Measurements from ENCODE around the gene URAD.

The URAD gene

DNA sequence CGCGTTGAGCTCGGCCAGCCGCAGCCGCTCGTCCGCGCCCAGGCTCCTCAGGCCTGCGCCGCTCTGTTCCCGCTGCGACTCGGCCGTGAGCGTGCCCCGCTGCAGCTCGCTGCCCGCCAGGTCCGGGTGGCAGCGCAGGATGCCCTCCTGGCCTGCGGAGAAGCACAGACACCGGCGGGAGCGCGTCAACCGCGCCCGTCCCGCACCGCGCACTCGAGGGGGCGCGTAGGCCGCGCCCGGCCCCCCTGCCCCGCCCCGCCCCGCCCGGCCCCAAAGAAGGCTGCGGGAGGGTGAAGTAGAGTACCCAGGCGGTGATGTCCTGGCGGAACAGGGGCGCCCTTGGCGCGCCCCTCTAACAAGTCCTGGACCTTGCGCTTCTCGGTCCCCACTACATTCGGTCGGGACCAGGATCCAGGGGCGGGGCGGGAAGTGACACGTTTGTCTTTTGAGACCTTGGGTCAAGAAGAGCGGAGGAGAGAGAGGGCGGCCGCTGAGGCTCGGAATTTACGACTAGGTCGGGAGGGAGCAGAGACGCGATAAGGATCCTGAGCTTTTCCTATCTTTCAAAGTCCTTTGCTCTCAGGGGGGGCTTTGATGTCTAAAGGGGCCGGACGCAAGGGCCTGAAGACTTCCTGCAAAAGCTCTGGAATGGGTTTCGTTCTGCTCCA lies 10.1 kb downstream of the URAD start:
- no peak for ATAC-seq
- Mint-ChIP-seq H3K27ac (no peak overlapping the region), H3K4me3 (no peak overlapping the region), H3K9me3 (no peaks in the 10 kb centered on the region), H3K27me3 (peaks cover 100% of the 10 kb centered on the region), H3K4me1 (peaks cover 38% of the 10 kb centered on the region)
- no peak for DNase-seq

DNA sequence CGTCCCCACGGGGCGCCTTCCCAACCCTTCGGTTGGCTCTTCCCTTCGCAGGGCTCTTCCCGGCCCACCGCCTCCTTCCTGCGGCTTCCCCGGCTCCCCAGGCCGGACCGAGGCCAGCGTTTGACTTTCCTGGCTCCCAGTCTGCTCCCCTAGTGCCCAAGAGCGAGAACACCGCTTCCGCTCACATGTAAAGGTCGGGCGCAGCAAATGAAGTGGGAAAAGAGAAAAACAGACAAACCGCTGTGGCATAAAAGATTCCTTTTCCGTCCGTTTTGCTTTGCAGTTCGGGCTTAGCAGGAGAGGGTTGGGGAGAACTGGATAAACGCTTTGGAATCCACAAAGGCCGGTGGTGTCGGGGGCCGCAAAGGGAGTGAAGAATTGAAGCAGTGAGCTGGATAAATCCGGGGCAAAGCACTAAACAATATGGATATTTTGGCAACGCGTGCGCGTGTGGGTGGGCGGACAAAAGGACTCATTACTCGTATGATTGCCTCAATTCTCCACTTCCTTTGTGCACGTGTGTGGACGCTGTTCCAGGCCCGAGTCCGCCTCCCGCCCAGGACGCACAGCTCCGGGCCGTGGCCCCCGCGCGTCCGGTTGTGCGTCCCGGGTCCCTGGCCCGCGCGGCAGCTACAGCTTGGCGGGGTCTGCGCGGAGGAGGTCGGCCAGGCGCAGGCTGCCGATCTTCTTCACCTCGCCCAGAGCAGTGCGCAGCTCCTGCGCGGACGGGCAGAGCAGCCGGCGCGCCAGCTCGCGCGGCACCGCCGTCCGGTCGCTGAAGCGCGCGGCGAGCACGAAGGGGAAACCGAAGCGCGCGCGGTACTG lies 10.8 kb downstream of the URAD start:
- H3K27ac Mint-ChIP-seq: no peak overlapping the region
- no peak for ATAC-seq
- H3K27me3 Mint-ChIP-seq: peaks cover 99% of the 10 kb centered on the region
- H3K4me1 Mint-ChIP-seq: peaks cover 38% of the 10 kb centered on the region
- H3K4me3 Mint-ChIP-seq: no peak overlapping the region
- DNase-seq: no peak
- no peaks in the 10 kb centered on the region for H3K9me3 Mint-ChIP-seq

DNA sequence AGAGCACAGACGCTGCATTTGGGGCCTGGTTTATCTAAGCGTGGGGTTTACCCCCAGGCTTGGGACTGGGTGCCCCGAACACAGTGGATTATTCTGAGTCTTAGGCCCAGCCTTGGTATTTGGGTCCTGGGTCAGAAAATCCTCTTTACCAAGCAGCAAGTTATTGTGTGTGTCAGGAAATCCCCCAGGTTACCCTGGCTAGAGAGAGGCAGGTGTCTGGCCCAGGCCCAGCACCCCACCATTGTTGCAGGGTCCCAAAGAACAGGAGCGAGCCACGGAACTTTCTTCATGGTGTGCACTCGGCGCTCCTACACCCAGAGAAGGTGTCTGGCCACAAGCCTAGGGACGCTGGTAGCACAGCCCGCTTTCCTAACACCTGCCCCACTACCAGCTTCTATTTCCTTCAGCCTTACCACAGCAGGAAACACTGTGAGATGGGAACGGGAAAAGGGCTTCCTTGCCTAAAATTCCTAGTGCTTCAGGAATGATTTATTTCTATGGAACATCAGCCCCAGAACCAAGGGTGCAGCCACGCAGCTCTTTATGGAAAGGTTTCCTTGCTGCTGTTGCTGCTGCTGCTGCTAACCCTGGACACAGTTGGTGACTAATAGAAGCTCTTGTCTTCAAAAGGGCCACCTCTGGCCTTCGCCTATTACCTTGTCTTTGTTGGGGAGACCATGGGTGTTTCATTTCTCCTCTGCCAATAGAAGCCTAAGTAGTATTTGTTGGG lies 12.0 kb downstream of the URAD start:
- ATAC-seq (no peak), DNase-seq (no peak)
- H3K9me3 Mint-ChIP-seq: no peaks in the 10 kb centered on the region
- peaks cover 99% of the 10 kb centered on the region for H3K27me3 Mint-ChIP-seq
- H3K4me3 Mint-ChIP-seq: no peak overlapping the region
- peaks cover 38% of the 10 kb centered on the region for H3K4me1 Mint-ChIP-seq
- no peak overlapping the region for H3K27ac Mint-ChIP-seq

GRCh38 chr13:27975564-27976361 lies 12.7 kb downstream of the URAD start:
- ATAC-seq (no peak), DNase-seq (no peak)
- H3K4me3 Mint-ChIP-seq: peak overlapping the region; percentile 22 to 24
- H3K27ac Mint-ChIP-seq: no peak overlapping the region
- H3K27me3 Mint-ChIP-seq: peaks cover 99% of the 10 kb centered on the region
- no peaks in the 10 kb centered on the region for H3K9me3 Mint-ChIP-seq
- H3K4me1 Mint-ChIP-seq: peaks cover 39% of the 10 kb centered on the region

DNA sequence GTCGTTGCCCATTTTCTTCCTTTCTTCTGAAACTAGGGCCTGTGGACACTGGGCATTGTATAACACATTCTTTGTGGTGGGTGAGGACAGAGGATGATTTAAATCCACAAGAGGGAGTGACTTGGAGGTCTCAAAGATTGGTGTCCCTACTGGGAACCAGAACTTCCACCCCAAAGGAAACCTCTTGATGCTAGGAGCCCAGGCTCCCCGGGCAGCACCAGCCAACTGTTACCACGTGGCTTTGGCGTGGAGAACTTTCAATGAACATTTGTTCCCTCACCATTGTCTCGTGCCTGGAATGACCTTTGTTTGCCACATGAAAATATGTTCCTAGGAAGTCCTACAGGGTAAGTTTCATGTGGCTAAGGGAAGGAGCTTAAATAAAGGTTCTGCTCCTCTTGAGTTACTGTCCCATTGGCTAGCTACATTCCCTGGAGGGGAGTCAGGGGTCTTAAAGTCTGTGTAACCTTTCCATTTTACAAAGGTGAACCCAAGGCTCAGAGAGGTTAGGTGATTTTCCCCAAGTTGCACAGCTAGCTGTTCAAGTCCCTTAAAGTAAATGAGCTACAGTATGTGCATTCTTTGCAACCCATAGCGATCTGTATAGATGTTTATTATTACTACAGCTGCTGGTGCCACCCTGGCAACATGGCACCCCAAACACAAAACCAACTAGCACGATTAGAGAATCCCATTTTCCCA lies 14.4 kb downstream of the URAD start:
- H3K4me1 Mint-ChIP-seq: peaks cover 43% of the 10 kb centered on the region
- no peak for ATAC-seq
- peaks cover 99% of the 10 kb centered on the region for H3K27me3 Mint-ChIP-seq
- H3K27ac Mint-ChIP-seq: no peak overlapping the region
- no peak overlapping the region for H3K4me3 Mint-ChIP-seq
- no peak for DNase-seq
- no peaks in the 10 kb centered on the region for H3K9me3 Mint-ChIP-seq

GRCh38 chr13:27973291-27973690 lies 15.2 kb downstream of the URAD start:
- no peak for ATAC-seq
- DNase-seq: no peak
- peaks cover 41% of the 10 kb centered on the region for H3K4me1 Mint-ChIP-seq

DNA sequence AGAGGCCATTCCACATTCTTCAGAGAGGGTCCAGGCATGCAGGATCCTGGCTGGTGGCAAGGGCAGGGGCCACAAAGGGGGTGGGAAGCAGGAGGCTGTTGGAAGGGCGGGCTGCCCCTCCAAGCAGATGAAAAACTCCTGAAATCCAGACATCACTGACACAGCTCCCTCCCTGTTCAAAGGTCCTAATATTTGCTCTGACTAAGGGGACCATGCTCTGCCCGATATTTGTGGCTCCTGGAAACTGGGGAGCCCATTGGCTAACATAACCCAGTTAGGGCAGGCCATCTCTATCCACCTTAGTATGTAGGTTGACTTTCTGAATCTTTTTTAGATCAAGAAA lies 16.0 kb downstream of the URAD start:
- Mint-ChIP-seq H3K4me1 (peaks cover 44% of the 10 kb centered on the region), H3K27ac (peak overlapping the region in 1 of 2 donors; percentile 30), H3K9me3 (no peaks in the 10 kb centered on the region), H3K27me3 (peaks cover 99% of the 10 kb centered on the region), H3K4me3 (no peak overlapping the region)
- DNase-seq (no peak), ATAC-seq (no peak)

More at GRCh38 chr13:27973291-27973690, 15.2 kb downstream of the URAD start:
- Mint-ChIP-seq H3K9me3 (no peaks in the 10 kb centered on the region), H3K4me3 (no peak overlapping the region), H3K27ac (no peak overlapping the region), H3K27me3 (peaks cover 99% of the 10 kb centered on the region)

DNA sequence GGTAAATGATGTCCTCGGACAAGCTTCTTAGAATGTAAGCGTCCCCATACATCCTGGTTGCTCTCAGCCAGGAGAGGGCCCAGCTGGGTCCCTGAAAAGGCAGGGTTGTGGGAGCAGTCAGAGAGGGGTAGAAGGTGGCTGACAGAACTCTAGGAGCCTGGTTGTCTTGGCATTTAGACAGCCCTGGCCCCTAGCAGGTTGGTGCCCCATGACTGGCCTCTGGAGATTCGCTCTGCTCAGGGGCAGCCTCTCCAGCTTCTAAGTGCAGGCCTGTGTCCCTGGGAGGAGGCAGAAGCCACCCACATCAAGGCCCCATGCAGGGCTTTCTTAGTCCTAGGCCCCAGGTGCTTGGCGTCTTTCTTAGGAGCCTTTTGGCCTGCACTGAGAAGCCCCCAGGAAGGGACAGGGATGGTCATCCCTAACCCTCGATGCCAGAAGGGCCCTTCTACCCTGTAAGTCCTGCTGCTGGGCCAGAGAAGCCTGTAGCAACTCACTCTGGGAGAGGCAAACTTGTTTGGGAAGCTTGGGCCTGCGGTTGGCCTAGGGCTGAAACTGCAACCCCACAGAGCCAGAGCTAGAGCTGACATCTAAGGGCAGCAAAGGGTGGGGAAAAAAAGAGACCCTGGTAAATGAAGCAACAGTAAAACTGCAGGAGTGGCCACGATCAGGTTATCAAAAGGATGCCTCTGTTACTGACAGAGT lies 16.6 kb downstream of the URAD start:
- DNase-seq (no peak), ATAC-seq (no peak)
- peak overlapping the region; percentile 19 to 30 for H3K27ac Mint-ChIP-seq
- H3K4me1 Mint-ChIP-seq: peaks cover 48% of the 10 kb centered on the region
- no peaks in the 10 kb centered on the region for H3K9me3 Mint-ChIP-seq
- no peak overlapping the region for H3K4me3 Mint-ChIP-seq
- H3K27me3 Mint-ChIP-seq: peaks cover 99% of the 10 kb centered on the region

- peak overlapping the region in 1 of 2 donors; percentile 71 for H3K27ac Mint-ChIP-seq
- DNase-seq (no peak), ATAC-seq (no peak)
- no peak overlapping the region for H3K4me3 Mint-ChIP-seq
- peaks cover 53% of the 10 kb centered on the region for H3K4me1 Mint-ChIP-seq
- no peaks in the 10 kb centered on the region for H3K9me3 Mint-ChIP-seq
- peaks cover 99% of the 10 kb centered on the region for H3K27me3 Mint-ChIP-seq
Observed at GRCh38 chr13:27971236-27971645, 17.3 kb downstream of the URAD start.

- H3K4me1 Mint-ChIP-seq: peaks cover 50% of the 10 kb centered on the region
Observed at GRCh38 chr13:27970382-27971235, 17.9 kb downstream of the URAD start.

GRCh38 chr13:27969866-27970229 lies 18.6 kb downstream of the URAD start:
- no peak for ATAC-seq
- Mint-ChIP-seq H3K9me3 (no peaks in the 10 kb centered on the region), H3K27me3 (peaks cover 99% of the 10 kb centered on the region), H3K27ac (no peak overlapping the region), H3K4me3 (no peak overlapping the region), H3K4me1 (peaks cover 45% of the 10 kb centered on the region)
- DNase-seq: no peak

More at GRCh38 chr13:27970382-27971235, 17.9 kb downstream of the URAD start:
- ATAC-seq (no peak), DNase-seq (no peak)
- no peak overlapping the region for H3K27ac Mint-ChIP-seq
- peak overlapping the region in 1 of 2 donors; percentile 50 for H3K4me3 Mint-ChIP-seq
- H3K9me3 Mint-ChIP-seq: no peaks in the 10 kb centered on the region
- H3K27me3 Mint-ChIP-seq: peaks cover 99% of the 10 kb centered on the region

- ATAC-seq (no peak), DNase-seq (no peak)
- no peaks in the 10 kb centered on the region for H3K9me3 Mint-ChIP-seq
- H3K27ac Mint-ChIP-seq: peak within 1 kb of the TSS in 1 of 2 donors; percentile 95
- peaks cover 45% of the 10 kb centered on the region for H3K4me1 Mint-ChIP-seq
- peaks cover 99% of the 10 kb centered on the region for H3K27me3 Mint-ChIP-seq
- H3K4me3 Mint-ChIP-seq: peak within 1 kb of the TSS; percentile 55 to 62
Observed at GRCh38 chr13:27969082-27969865, 19.2 kb downstream of the URAD start, which contains the start of gene CDX2. CDX2 (minus strand) TSS chr13:27969315; CDS start chr13:27969006, 309 bp downstream.

All from stimulated activated naive CD8-positive, alpha-beta T cell treated with anti-CD3 and anti-CD28 coated beads, Interleukin-15, amount 100 ng/mL, for 72 hours (primary cell).